ENCODE data around the gene RIIAD1. TPM values are rescaled to one million over a fixed set of nuclear protein-coding genes. Genes with fewer than 3 reads are reported as not detected.

The RIIAD1 gene
- total RNA-seq, 4 donors from 2014 or later: not detected

GRCh38 chr1:151704246-151704645 is 17.1 kb upstream of the RIIAD1 start:
- no peak overlapping the region for H3K4me3 ChIP-seq
- TF ChIP-seq POLR2A (IDR thresholded peaks at IDR 0.05) (no peak), CTCF (IDR thresholded peaks at IDR 0.05 in 4 of 5, conservative IDR thresholded peaks at IDR 0.05 in 1 of 5) (no peak)
- H3K36me3 ChIP-seq: peaks cover 0 to 26% of the 10 kb centered on the region in 2 donors
- H3K27me3 ChIP-seq: no peaks in the 10 kb centered on the region
- DNase-seq (no peak), ATAC-seq (no peak)
- in situ Hi-C loops (cut with MboI; ENCODE audit: low sequenced_read_pairs in 4 of 4) (no loop called here), intact Hi-C loops (cut with DNase I; ENCODE audit: low total_unique reads) (no loop called here)
- H3K27ac ChIP-seq: no peak overlapping the region
- no peaks in the 10 kb centered on the region for H3K9me3 ChIP-seq
- no peaks in the 10 kb centered on the region for H3K4me1 ChIP-seq

GRCh38 chr1:151705146-151705545 is 16.2 kb upstream of the RIIAD1 start:
- Histone ChIP-seq H3K36me3 (peaks cover 0 to 17% of the 10 kb centered on the region in 2 donors), H3K4me1 (no peaks in the 10 kb centered on the region), H3K4me3 (no peak overlapping the region), H3K27me3 (no peaks in the 10 kb centered on the region), H3K9me3 (no peaks in the 10 kb centered on the region), H3K27ac (no peak overlapping the region)
- DNase-seq: no peak
- intact Hi-C loops (cut with DNase I; ENCODE audit: low total_unique reads) (no loop called here), in situ Hi-C loops (cut with MboI; ENCODE audit: low sequenced_read_pairs in 4 of 4) (no loop called here)
- TF ChIP-seq POLR2A (IDR thresholded peaks at IDR 0.05): no peak
- no peak for TF ChIP-seq CTCF (IDR thresholded peaks at IDR 0.05 in 4 of 5, conservative IDR thresholded peaks at IDR 0.05 in 1 of 5)
- ATAC-seq: no peak

GRCh38 chr1:151705753-151706463 is 15.4 kb upstream of the RIIAD1 start:
- no peaks in the 10 kb centered on the region for H3K27me3 ChIP-seq
- no peak overlapping the region for H3K4me3 ChIP-seq
- in situ Hi-C loops (cut with MboI; ENCODE audit: low sequenced_read_pairs in 4 of 4): no loop called here
- H3K27ac ChIP-seq: no peak overlapping the region
- ATAC-seq (peak in 1 of 2 donors; percentile 55), DNase-seq (no peak)
- H3K4me1 ChIP-seq: no peaks in the 10 kb centered on the region
- intact Hi-C loops (cut with DNase I; ENCODE audit: low total_unique reads): no loop called here
- no peak for TF ChIP-seq POLR2A (IDR thresholded peaks at IDR 0.05)
- no peak for TF ChIP-seq CTCF (IDR thresholded peaks at IDR 0.05 in 4 of 5, conservative IDR thresholded peaks at IDR 0.05 in 1 of 5)
- no peaks in the 10 kb centered on the region for H3K9me3 ChIP-seq
- H3K36me3 ChIP-seq: peaks cover 0 to 10% of the 10 kb centered on the region in 2 donors

GRCh38 chr1:151706464-151707415 is 14.6 kb upstream of the RIIAD1 start:
- no peak overlapping the region for H3K27ac ChIP-seq
- H3K36me3 ChIP-seq: peaks cover 0 to 1% of the 10 kb centered on the region in 2 donors
- intact Hi-C loops (cut with DNase I; ENCODE audit: low total_unique reads) (no loop called here), in situ Hi-C loops (cut with MboI; ENCODE audit: low sequenced_read_pairs in 4 of 4) (no loop called here)
- H3K9me3 ChIP-seq: no peaks in the 10 kb centered on the region
- H3K4me1 ChIP-seq: no peaks in the 10 kb centered on the region
- TF ChIP-seq CTCF (IDR thresholded peaks at IDR 0.05 in 4 of 5, conservative IDR thresholded peaks at IDR 0.05 in 1 of 5) (no peak), POLR2A (IDR thresholded peaks at IDR 0.05) (no peak)
- H3K27me3 ChIP-seq: no peaks in the 10 kb centered on the region
- DNase-seq (no peak), ATAC-seq (no peak)
- no peak overlapping the region for H3K4me3 ChIP-seq

Measured in gastrocnemius medialis (tissue), 4 donors.